Spleen (tissue), 11 donors: Measurements from ENCODE around the gene MAP3K10. TPM values are rescaled to one million over a fixed set of nuclear protein-coding genes. Genes with fewer than 3 reads are reported as not detected.

Source experiments
- DNase-seq: peaks from one replicate; pipeline ENCODE4 v3.0.0-alpha.2; 2020
- H3K27ac ChIP-seq, 8 donors: fragments of 200-600 bp; sonication (generic) in 7 of 8; 1 replicate in 4 of 8; 2 replicates in 4 of 8; pipeline versions ENCODE4 v1.5.0 to v1.8.0; 2016 to 2021; ENCODE audit warnings: inconsistent platforms in 4 of 8, mild to moderate bottlenecking in 4 of 8, moderate library complexity in 1 of 8
- H3K27me3 ChIP-seq, 7 donors: fragments of 200-600 bp; sonication (generic) in 6 of 7; replicated peaks in 1 of 7; 1 replicate in 4 of 7; 2 replicates in 3 of 7; pipeline versions ENCODE4 v1.5.0 to v1.8.0; 2016 to 2021; ENCODE audit warnings: inconsistent platforms in 3 of 7, mild to moderate bottlenecking in 1 of 7
- H3K36me3 ChIP-seq, 6 donors: fragments of 200-600 bp; sonication (generic) in 5 of 6; 1 replicate in 4 of 6; 2 replicates in 2 of 6; pipeline versions ENCODE4 v1.5.0 to v1.8.0; 2016 to 2021; ENCODE audit warnings: inconsistent platforms in 2 of 6
- H3K4me1 ChIP-seq, 6 donors: fragments of 200-600 bp; sonication (generic) in 5 of 6; 1 replicate in 3 of 6; 2 replicates in 3 of 6; pipeline versions ENCODE4 v1.5.0 to v1.8.0; 2016 to 2021; ENCODE audit warnings: inconsistent platforms in 3 of 6
- H3K4me3 ChIP-seq, 8 donors: fragments of 200-600 bp; sonication (generic) in 7 of 8; 1 replicate in 4 of 8; 2 replicates in 4 of 8; pipeline versions ENCODE4 v1.5.0 to v1.8.0; 2016 to 2021; ENCODE audit warnings: inconsistent platforms in 4 of 8, mild to moderate bottlenecking in 4 of 8, moderate library complexity in 2 of 8
- H3K9me3 ChIP-seq, 8 donors: fragments of 200-600 bp; sonication (generic) in 7 of 8; 1 replicate in 4 of 8; 2 replicates in 4 of 8; pipeline versions ENCODE4 v1.5.0 to v1.8.0; 2016 to 2021; ENCODE audit warnings: inconsistent platforms in 4 of 8
- CTCF ChIP-seq, 11 experiments: fragments of 200-600 bp in 7 of 11; fragments of 450-650 bp in 4 of 11; sonication (generic) in 4 of 11; IDR thresholded peaks in 8 of 11; conservative IDR thresholded peaks in 3 of 11; 1 replicate in 7 of 11; 2 replicates in 4 of 11; pipeline versions ENCODE4 v1.4.0 to v1.8.0; 2016 to 2021; ENCODE audit warnings: antibody characterized with exemption in 11 of 11, inconsistent platforms in 4 of 11, mild to moderate bottlenecking in 1 of 11
- POLR2A ChIP-seq, 3 donors: fragments of 450-650 bp; IDR thresholded peaks; one replicate each; pipeline ENCODE4 v1.5.1; 2017; ENCODE audit warnings: antibody characterized with exemption in 3 of 3, mild to moderate bottlenecking in 1 of 3
- POLR2AphosphoS5 ChIP-seq, 3 donors: sonication (generic); formaldehyde crosslinking; IDR thresholded peaks; one replicate each; pipeline ENCODE4 v1.5.1; 2017; ENCODE audit warnings: antibody characterized with exemption in 3 of 3
- WGBS, 5 donors: extraction: QIAGEN DNeasy Blood & Tissue Kit in 3 of 5; methylation state at CpG; one replicate each; pipeline versions ENCODE4 v1.1.5 to v1.1.7; 2013 to 2018; 5-methylcytosine and 5-hydroxymethylcytosine counted together
- intact Hi-C: fragments of 100-400 bp; cut with DNase I; formaldehyde crosslinking; loops from one replicate; pipeline ENCODE4 v1.15.0; 2023; ENCODE audit warnings: low total_unique reads
- polyA plus RNA-seq, 3 donors: library from polyadenylated mRNA; stranded (reverse); fragments of 200-250 nt; gene quantifications; one replicate each; pipeline ENCODE4 v1.2.1, GENCODE V29; 2013
- total RNA-seq, 7 donors: library from RNA; depleted of rRNA in 3 of 7; stranded (reverse); fragments of >200 nt in 3 of 7; fragmentation: NEBNext Ultra II Directional in 4 of 7; extraction: Animal tissue kit (Norgen Biotek cat#: 25700) in 4 of 7; gene quantifications; one replicate each; pipeline versions ENCODE4 v1.1.0 to v1.2.1, GENCODE V29; 2016 to 2021
- donor health status: healthy with polysubstance abuse.
- donor health status: DM: no; HTN: no; CAD: no; lungs with moderate emphysema.
- donor health status: DM: no; HTN: no; CAD: no.
- donor health status: Bipolar disorder and iron deficiency.
- donor health status: healthy.
- donor health status: DM: no; HTN: no; CAD: no.
- donor health status: DM: yes; HTN: yes; CAD: no.

MAP3K10 gene
- total and polyA plus RNA-seq, 10 donors, result 4.3 to 25.6 (median 17.4) TPM

- Histone ChIP-seq H3K27ac (no peak overlapping the region), H3K36me3 (peaks cover 0 to 53% (median 34%) of the 10 kb centered on the region in 6 donors), H3K27me3 (no peaks in the 10 kb centered on the region), H3K4me3 (no peak overlapping the region), H3K9me3 (no peaks in the 10 kb centered on the region), H3K4me1 (peaks cover 0 to 45% (median 7%) of the 10 kb centered on the region in 6 donors)
- no peak for DNase-seq
- TF ChIP-seq POLR2AphosphoS5 (IDR thresholded peaks at IDR 0.05) (no peak), POLR2A (IDR thresholded peaks at IDR 0.05) (no peak), CTCF (IDR thresholded peaks at IDR 0.05 in 8 of 11, conservative IDR thresholded peaks at IDR 0.05 in 3 of 11) (no peak)
- WGBS, 5 donors, result 79 to 90% (median 82%) methylated on average over 8 of the region's 8 CpGs
- intact Hi-C loops, result no loop called here
Observed at GRCh38 chr19:40261631-40262030, 70.4 kb downstream of the MAP3K10 start.

- Histone ChIP-seq H3K9me3 (no peaks in the 10 kb centered on the region), H3K27me3 (no peaks in the 10 kb centered on the region), H3K36me3 (peaks cover 0 to 53% (median 28%) of the 10 kb centered on the region in 6 donors), H3K4me1 (peaks cover 0 to 45% (median 7%) of the 10 kb centered on the region in 6 donors), H3K4me3 (no peak overlapping the region), H3K27ac (no peak overlapping the region)
- 83 to 96% (median 94%) methylated on average over 3 of the region's 3 CpGs for WGBS, 5 donors
- no peak for DNase-seq
- TF ChIP-seq CTCF (IDR thresholded peaks at IDR 0.05 in 8 of 11, conservative IDR thresholded peaks at IDR 0.05 in 3 of 11) (no peak), POLR2A (IDR thresholded peaks at IDR 0.05) (no peak), POLR2AphosphoS5 (IDR thresholded peaks at IDR 0.05) (no peak)
- intact Hi-C loops, result no loop called here
Observed at GRCh38 chr19:40262422-40262821, 71.2 kb downstream of the MAP3K10 start.

GRCh38 chr19:40263440-40264313 lies 72.5 kb downstream of the MAP3K10 start:
- no peak overlapping the region for H3K27ac ChIP-seq
- H3K4me1 ChIP-seq, result peaks cover 0 to 53% (median 16%) of the 10 kb centered on the region in 6 donors
- 92 to 96% (median 94%) methylated on average over 21 to 24 of the region's 24 CpGs for WGBS, 5 donors
- H3K36me3 ChIP-seq, result peaks cover 0 to 65% (median 28%) of the 10 kb centered on the region in 6 donors
- DNase-seq, result no peak
- H3K27me3 ChIP-seq, result no peaks in the 10 kb centered on the region
- no peaks in the 10 kb centered on the region for H3K9me3 ChIP-seq
- intact Hi-C loops, result no loop called here
- no peak overlapping the region for H3K4me3 ChIP-seq
- TF ChIP-seq CTCF (IDR thresholded peaks at IDR 0.05 in 8 of 11, conservative IDR thresholded peaks at IDR 0.05 in 3 of 11), result no peak
- TF ChIP-seq POLR2AphosphoS5 (IDR thresholded peaks at IDR 0.05), result no peak
- TF ChIP-seq POLR2A (IDR thresholded peaks at IDR 0.05), result no peak

GRCh38 chr19:40264314-40265054 lies 73.3 kb downstream of the MAP3K10 start:
- intact Hi-C loops, result no loop called here
- Histone ChIP-seq H3K27ac (no peak overlapping the region), H3K9me3 (no peaks in the 10 kb centered on the region), H3K27me3 (no peaks in the 10 kb centered on the region), H3K36me3 (peaks cover 0 to 72% (median 28%) of the 10 kb centered on the region in 6 donors), H3K4me3 (no peak overlapping the region), H3K4me1 (peaks cover 0 to 59% (median 19%) of the 10 kb centered on the region in 6 donors)
- no peak for TF ChIP-seq POLR2AphosphoS5 (IDR thresholded peaks at IDR 0.05)
- no peak for TF ChIP-seq CTCF (IDR thresholded peaks at IDR 0.05 in 8 of 11, conservative IDR thresholded peaks at IDR 0.05 in 3 of 11)
- no peak for TF ChIP-seq POLR2A (IDR thresholded peaks at IDR 0.05)
- 83 to 91% (median 90%) methylated on average over 19 of the region's 19 CpGs for WGBS, 5 donors
- no peak for DNase-seq
